ENCODE data around the gene SRRM3.

The SRRM3 gene

DNA sequence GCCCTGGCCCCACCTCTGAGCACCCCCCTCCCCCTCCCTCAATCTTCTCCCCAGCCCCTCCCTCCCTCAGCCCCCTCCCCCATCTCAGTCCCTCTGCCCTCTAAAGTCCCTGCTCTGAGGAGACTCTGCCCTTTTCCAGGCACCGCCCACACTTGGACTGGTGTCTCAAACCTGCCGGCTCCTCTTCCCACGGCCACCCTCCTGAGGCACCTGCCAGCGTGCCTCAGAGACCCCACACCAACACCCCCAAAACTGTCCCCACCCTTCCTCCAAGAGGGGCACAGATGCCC lies 66.1 kb downstream of the SRRM3 start:
- TF ChIP-seq ZNF335 (tag by site-specific recombination; conservative IDR thresholded peaks at IDR 0.05) (peak; percentile 83), ZBTB8A (tag by site-specific recombination; IDR thresholded peaks at IDR 0.05) (peak; percentile 41)
- TF ChIP-seq, protein P1, sequence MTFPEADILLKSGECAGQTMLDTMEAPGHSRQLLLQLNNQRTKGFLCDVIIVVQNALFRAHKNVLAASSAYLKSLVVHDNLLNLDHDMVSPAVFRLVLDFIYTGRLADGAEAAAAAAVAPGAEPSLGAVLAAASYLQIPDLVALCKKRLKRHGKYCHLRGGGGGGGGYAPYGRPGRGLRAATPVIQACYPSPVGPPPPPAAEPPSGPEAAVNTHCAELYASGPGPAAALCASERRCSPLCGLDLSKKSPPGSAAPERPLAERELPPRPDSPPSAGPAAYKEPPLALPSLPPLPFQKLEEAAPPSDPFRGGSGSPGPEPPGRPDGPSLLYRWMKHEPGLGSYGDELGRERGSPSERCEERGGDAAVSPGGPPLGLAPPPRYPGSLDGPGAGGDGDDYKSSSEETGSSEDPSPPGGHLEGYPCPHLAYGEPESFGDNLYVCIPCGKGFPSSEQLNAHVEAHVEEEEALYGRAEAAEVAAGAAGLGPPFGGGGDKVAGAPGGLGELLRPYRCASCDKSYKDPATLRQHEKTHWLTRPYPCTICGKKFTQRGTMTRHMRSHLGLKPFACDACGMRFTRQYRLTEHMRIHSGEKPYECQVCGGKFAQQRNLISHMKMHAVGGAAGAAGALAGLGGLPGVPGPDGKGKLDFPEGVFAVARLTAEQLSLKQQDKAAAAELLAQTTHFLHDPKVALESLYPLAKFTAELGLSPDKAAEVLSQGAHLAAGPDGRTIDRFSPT (tag by site-specific recombination; IDR thresholded peaks at IDR 0.05): no peak
- H3K36me3 ChIP-seq (ENCODE audit: control insufficient read depth in 2 of 2, insufficient read depth in 1 of 2, low read length in 2 of 2): no peaks in the 10 kb centered on the region
- H3K9me3 ChIP-seq (ENCODE audit: control insufficient read depth, insufficient read depth, low read depth, low read length): no peaks in the 10 kb centered on the region
- CTCF ChIA-PET: interaction anchor here (0.6 to 0.9 kb wide), 2 partner anchors 90 to 276 kb away, joined by 3 to 4 read pairs; no protein-coding TSS in a partner anchor
- POLR2A ChIA-PET: no interaction called here
- no peak overlapping the region for H3K4me3 ChIP-seq (ENCODE audit: low read depth, low read length)
- H3K27ac ChIP-seq (ENCODE audit: extremely low read depth, low read depth, low read length): no peak overlapping the region
- H3K4me1 ChIP-seq (ENCODE audit: control insufficient read depth, insufficient read depth, low read length): no peaks in the 10 kb centered on the region

DNA sequence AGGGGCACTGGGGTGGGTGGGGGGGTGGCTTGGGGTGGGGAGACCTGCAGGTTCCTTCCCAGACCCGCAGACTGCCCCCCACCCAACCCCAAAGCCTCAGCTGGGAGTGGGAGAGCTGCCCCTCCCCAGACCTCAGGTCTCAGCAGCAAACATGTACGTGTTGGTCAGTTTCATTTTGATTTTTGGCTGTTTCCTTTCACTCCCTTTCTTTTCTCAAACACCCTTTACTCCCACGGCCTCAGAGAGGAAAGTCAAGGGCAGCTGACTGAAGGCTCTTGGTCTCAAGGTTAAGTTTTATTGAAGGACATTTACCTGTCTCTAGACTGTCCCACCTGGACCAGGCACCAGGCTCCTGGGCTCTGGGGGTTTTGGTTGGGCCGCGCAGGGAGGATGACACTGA lies 66.7 kb downstream of the SRRM3 start:
- Histone ChIP-seq H3K9me3 (ENCODE audit: control insufficient read depth, insufficient read depth, low read depth, low read length) (no peaks in the 10 kb centered on the region), H3K36me3 (ENCODE audit: control insufficient read depth in 2 of 2, insufficient read depth in 1 of 2, low read length in 2 of 2) (no peaks in the 10 kb centered on the region), H3K4me1 (ENCODE audit: control insufficient read depth, insufficient read depth, low read length) (no peaks in the 10 kb centered on the region), H3K27ac (ENCODE audit: extremely low read depth, low read depth, low read length) (no peak overlapping the region), H3K4me3 (ENCODE audit: low read depth, low read length) (no peak overlapping the region)
- TF ChIP-seq ZNF19 (tag by site-specific recombination; IDR thresholded peaks at IDR 0.05; ENCODE audit: low read depth): no peak
- no peak for TF ChIP-seq ZSCAN16 (tag by site-specific recombination; IDR thresholded peaks at IDR 0.05)
- no peak for TF ChIP-seq KLF7 (tag by site-specific recombination; IDR thresholded peaks at IDR 0.05; ENCODE audit: borderline replicate concordance)
- peak; percentile 63 for TF ChIP-seq ZNF341 (tag by site-specific recombination; IDR thresholded peaks at IDR 0.05; ENCODE audit: low read depth)
- no peak for TF ChIP-seq TRIM28 (IDR thresholded peaks at IDR 0.05; ENCODE audit: borderline replicate concordance, low read length)
- TF ChIP-seq, protein P2, sequence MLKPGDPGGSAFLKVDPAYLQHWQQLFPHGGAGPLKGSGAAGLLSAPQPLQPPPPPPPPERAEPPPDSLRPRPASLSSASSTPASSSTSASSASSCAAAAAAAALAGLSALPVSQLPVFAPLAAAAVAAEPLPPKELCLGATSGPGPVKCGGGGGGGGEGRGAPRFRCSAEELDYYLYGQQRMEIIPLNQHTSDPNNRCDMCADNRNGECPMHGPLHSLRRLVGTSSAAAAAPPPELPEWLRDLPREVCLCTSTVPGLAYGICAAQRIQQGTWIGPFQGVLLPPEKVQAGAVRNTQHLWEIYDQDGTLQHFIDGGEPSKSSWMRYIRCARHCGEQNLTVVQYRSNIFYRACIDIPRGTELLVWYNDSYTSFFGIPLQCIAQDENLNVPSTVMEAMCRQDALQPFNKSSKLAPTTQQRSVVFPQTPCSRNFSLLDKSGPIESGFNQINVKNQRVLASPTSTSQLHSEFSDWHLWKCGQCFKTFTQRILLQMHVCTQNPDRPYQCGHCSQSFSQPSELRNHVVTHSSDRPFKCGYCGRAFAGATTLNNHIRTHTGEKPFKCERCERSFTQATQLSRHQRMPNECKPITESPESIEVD (tag by site-specific recombination; IDR thresholded peaks at IDR 0.05): no peak
- TF ChIP-seq ZNF391 (tag by site-specific recombination; IDR thresholded peaks at IDR 0.05; ENCODE audit: borderline replicate concordance, low read depth): no peak
- TF ChIP-seq PRDM1 (tag by site-specific recombination; IDR thresholded peaks at IDR 0.05): 0 out of 2 replicates have a peak, but pooled peaks have one; percentile 39
- TF ChIP-seq ZBTB8A (tag by site-specific recombination; IDR thresholded peaks at IDR 0.05): no peak
- ChIA-PET CTCF (interaction anchor here (0.6 to 1.0 kb wide), 3 partner anchors 24 to 276 kb away, joined by 3 to 4 read pairs (median 4); no protein-coding TSS in a partner anchor), POLR2A (no interaction called here)

DNA sequence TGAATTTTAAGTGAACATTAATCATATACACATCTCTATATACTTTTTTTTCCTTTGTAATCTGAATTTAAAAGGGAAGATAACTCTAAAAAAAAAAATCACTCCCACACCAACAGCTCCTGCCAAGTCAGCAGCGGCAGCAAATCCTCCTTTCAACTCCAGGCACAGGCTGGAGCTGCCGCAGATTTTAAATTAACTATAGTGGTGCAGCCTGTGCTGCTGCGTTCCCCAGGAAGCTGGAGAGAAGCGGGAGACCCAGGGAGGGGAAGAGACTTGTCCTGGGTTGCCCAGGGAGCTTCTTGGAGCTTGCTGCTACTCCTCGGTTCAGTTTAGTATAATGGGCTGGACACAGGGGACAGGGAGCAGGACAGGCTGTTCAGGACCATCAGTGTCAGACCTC lies 68.2 kb downstream of the SRRM3 start:
- no peak for TF ChIP-seq ZNF768 (tag by site-specific recombination; IDR thresholded peaks at IDR 0.05)
- TF ChIP-seq, protein P3, sequence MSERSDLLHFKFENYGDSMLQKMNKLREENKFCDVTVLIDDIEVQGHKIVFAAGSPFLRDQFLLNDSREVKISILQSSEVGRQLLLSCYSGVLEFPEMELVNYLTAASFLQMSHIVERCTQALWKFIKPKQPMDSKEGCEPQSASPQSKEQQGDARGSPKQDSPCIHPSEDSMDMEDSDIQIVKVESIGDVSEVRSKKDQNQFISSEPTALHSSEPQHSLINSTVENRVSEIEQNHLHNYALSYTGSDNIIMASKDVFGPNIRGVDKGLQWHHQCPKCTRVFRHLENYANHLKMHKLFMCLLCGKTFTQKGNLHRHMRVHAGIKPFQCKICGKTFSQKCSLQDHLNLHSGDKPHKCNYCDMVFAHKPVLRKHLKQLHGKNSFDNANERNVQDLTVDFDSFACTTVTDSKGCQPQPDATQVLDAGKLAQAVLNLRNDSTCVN (tag by site-specific recombination; optimal IDR thresholded peaks at IDR 0.05): no peak
- TF ChIP-seq ZNF558 (tag by site-specific recombination; IDR thresholded peaks at IDR 0.05): no peak
- no peak for TF ChIP-seq ZNF701 (tag by site-specific recombination; IDR thresholded peaks at IDR 0.05)
- TF ChIP-seq ZNF600 (tag by site-specific recombination; IDR thresholded peaks at IDR 0.05): 0 out of 2 replicates have a peak, but pooled peaks have one; percentile 37
- TF ChIP-seq, protein P4, sequence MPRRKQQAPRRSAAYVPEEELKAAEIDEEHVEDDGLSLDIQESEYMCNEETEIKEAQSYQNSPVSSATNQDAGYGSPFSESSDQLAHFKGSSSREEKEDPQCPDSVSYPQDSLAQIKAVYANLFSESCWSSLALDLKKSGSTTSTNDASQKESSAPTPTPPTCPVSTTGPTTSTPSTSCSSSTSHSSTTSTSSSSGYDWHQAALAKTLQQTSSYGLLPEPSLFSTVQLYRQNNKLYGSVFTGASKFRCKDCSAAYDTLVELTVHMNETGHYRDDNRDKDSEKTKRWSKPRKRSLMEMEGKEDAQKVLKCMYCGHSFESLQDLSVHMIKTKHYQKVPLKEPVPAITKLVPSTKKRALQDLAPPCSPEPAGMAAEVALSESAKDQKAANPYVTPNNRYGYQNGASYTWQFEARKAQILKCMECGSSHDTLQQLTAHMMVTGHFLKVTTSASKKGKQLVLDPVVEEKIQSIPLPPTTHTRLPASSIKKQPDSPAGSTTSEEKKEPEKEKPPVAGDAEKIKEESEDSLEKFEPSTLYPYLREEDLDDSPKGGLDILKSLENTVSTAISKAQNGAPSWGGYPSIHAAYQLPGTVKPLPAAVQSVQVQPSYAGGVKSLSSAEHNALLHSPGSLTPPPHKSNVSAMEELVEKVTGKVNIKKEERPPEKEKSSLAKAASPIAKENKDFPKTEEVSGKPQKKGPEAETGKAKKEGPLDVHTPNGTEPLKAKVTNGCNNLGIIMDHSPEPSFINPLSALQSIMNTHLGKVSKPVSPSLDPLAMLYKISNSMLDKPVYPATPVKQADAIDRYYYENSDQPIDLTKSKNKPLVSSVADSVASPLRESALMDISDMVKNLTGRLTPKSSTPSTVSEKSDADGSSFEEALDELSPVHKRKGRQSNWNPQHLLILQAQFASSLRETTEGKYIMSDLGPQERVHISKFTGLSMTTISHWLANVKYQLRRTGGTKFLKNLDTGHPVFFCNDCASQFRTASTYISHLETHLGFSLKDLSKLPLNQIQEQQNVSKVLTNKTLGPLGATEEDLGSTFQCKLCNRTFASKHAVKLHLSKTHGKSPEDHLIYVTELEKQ (tag by site-specific recombination; IDR thresholded peaks at IDR 0.05; ENCODE audit: borderline replicate concordance): no peak
- TF ChIP-seq ZNF664 (tag by site-specific recombination; IDR thresholded peaks at IDR 0.05): peak; percentile 40; the same call in 1 of the 2 replicates
- TF ChIP-seq BCL11A (tag by site-specific recombination; IDR thresholded peaks at IDR 0.05; ENCODE audit: low read depth): no peak
- TF ChIP-seq ZNF623 (tag by site-specific recombination; IDR thresholded peaks at IDR 0.05): no peak
- Histone ChIP-seq H3K9me3 (ENCODE audit: control insufficient read depth, insufficient read depth, low read depth, low read length) (no peaks in the 10 kb centered on the region), H3K36me3 (ENCODE audit: control insufficient read depth in 2 of 2, insufficient read depth in 1 of 2, low read length in 2 of 2) (no peaks in the 10 kb centered on the region), H3K4me3 (ENCODE audit: low read depth, low read length) (no peak overlapping the region), H3K27ac (ENCODE audit: extremely low read depth, low read depth, low read length) (no peak overlapping the region), H3K4me1 (ENCODE audit: control insufficient read depth, insufficient read depth, low read length) (no peaks in the 10 kb centered on the region)
- ChIA-PET POLR2A (interaction anchor here (1.0 to 1.4 kb wide), 4 partner anchors 9 to 89 kb away, joined by 3 to 6 read pairs (median 4); partner anchors contain the start of gene YWHAG), CTCF (interaction anchor here (1.1 to 1.4 kb wide), 4 partner anchors 21 to 201 kb away, joined by 4 to 8 read pairs (median 4); no protein-coding TSS in a partner anchor)

All from HEK293 (cell line).